GM18909 (cell line): Measurements from ENCODE around the gene PAPLN.

ENCODE experiments used
- ATAC-seq: cut with Tn5 transposase; IDR thresholded peaks from one replicate; pipeline ENCODE4 v1.9.1; 2021; ENCODE audit warnings: mild to moderate bottlenecking; ENCODE audit not compliant: unreplicated experiment, poor library complexity

Gene PAPLN

GRCh38 chr14:73244541-73245290, 7.4 kb downstream of the PAPLN start:
- ATAC-seq: no peak

GRCh38 chr14:73245480-73246325, 8.4 kb downstream of the PAPLN start:
- peak; percentile 62 for ATAC-seq

DNA sequence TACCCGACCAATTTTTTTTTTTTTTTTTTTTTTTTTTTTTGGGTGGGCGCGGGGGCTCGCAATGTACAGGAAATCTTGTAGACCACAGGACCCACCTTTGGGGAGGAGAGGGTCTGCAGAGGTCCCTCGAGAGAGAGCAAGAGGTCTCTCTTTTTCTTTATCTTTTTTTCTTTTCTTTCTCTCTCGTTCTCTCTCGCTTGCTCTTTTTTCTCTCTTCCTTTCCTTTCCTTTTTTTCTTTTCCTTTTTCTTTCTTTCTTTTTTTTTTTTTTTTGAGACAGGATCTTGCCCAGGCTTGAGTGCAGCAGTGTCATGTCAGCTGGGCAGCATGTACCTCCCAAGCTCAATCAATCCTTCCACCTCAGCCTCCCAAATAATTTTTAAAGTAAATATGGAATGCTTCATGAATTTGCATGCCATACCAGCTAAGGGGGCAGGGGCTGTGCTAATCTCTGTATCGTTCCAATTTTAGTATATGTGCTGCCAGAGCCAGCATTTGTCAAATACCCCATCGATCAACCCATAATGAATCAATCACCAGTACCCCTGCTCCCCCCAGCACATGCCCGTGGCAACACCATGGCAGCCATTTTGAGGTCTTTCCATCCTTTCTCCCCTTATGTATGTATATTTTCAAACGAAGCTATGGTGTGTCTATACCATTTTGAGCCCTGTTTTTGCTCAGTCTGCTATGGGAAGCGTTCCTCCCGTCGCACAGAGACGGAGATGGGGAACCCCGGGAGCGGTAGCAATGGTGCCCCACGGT, 9.3 kb downstream of the PAPLN start:
- no peak for ATAC-seq

DNA sequence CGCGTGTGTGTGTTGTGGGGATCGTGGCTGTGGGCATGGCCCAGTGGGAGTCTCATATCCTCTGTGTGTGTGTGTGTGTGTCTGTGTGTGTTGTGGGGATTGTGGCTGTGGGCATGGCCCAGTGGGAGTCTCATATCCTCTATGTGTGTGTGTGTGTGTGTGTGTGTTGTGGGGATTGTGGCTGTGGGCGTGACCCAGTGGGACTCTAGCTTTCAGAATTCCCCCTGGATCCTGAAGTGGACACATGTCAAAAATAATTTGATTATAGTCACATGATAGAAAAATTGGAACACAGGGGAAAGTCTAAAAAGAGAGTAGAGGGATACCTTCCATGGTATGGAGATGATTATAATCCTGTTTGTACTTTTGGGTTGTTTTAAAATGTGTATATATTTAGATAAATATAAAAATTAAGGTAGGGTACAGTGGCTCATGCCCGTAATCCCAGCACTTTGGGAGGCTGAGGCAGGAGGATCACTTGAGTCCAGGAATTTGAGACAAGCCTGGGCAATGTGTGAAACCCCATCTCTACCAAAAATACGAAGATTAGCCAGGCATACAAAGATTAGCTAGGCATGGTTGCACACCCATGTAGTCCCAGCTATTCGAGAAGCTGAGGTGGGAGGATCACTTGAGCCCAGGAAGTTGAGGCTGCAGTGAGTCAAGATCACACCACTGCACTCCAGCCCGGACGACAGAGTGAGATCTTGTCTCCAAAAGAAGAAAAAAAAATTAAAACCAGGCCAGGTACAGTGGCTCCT, 11.0 kb downstream of the PAPLN start:
- ATAC-seq: peak; percentile 50

DNA sequence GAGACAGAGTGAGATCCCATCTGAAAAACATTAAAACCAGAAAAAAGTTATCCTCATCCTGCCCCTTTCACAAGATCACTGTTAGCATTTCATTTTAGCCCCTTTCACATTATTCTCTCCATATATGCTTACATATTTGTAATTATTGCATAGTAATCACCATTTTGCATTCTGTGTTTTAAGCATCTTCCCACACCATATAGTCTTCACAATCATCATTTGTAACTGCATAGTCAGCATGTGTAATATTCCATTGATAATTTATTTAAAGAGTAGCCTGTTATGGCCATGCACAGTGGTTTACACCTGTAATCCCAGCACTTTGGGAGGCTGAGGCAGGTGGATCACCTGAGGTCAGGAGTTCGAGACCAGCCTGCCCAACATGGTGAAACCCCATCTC, 11.8 kb downstream of the PAPLN start:
- ATAC-seq: no peak

- ATAC-seq: no peak
These were observed 12.4 kb downstream of the PAPLN start for GRCh38 chr14:73249564-73250316.

DNA sequence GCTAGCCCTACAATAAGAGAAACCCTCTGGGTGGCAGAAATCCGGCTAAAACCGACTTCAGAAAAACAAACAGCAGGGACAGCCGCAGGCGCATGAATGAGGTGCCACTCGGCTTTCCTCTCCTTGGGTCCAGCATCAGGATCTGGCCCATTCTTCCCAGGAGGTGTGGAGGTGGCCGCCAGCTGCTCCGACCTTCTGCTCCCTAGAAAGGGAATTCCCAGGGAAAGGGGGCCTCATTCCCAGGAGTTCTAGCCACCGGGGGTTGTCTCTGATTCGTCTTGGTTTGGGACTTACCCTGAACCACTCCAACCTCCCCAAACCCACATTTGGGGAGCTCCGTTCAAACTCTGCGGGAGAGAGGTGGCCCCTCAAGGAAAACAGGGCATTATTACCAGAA, 13.0 kb downstream of the PAPLN start:
- ATAC-seq: no peak

DNA sequence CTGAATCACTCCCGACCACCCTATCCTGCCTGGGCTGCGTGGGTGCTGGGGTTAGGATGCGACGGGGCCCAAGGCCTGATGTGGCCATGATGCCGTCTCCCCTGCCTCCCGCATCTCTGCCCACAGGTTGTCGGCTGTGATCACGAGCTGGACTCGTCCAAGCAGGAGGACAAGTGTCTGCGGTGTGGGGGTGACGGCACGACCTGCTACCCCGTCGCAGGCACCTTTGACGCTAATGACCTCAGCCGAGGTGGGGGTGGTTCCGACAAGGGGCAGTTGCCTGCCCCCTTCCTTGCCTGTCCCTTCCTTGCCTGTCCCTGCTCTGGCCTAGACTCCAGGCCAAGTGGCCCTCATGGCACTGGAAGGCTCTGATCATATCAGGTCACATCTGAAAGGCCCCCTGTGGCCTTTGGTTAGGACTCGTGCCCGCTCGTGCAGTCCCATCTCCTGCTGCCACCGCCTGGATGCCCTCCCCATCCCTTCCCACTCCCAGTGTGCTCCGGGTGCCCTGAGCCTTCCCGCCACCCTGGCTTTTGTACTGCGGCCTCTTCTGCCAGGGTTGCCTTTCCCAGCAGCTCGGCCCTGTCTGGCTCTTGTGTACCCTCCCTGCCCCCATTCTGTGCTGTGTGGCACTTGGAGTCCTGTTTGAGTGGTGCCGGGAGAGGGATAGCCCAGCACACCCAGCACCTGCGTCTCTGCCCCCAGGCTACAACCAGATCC, 13.6 kb downstream of the PAPLN start:
- ATAC-seq: no peak

- ATAC-seq: no peak
These were observed 14.4 kb downstream of the PAPLN start for GRCh38 chr14:73251516-73252215.

GRCh38 chr14:73252491-73253322, 15.4 kb downstream of the PAPLN start:
- ATAC-seq: no peak

GRCh38 chr14:73253323-73253610, 16.0 kb downstream of the PAPLN start:
- ATAC-seq: no peak

DNA sequence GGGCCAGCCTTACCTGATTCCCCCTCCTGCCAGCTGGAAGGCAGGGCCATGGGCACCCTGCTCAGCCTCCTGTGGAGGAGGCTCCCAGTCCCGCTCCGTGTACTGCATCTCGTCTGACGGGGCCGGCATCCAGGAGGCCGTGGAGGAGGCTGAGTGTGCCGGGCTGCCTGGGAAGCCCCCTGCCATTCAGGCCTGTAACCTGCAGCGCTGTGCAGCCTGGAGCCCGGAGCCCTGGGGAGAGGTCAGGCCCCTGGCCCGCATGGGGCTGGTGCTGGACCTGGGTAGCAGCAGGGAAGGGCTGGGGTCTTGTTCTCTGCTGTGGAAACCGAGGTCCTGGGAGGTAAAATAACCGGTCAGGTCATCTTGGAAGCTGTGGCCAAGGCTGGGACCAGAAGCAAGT, 16.4 kb downstream of the PAPLN start:
- ATAC-seq: no peak

DNA sequence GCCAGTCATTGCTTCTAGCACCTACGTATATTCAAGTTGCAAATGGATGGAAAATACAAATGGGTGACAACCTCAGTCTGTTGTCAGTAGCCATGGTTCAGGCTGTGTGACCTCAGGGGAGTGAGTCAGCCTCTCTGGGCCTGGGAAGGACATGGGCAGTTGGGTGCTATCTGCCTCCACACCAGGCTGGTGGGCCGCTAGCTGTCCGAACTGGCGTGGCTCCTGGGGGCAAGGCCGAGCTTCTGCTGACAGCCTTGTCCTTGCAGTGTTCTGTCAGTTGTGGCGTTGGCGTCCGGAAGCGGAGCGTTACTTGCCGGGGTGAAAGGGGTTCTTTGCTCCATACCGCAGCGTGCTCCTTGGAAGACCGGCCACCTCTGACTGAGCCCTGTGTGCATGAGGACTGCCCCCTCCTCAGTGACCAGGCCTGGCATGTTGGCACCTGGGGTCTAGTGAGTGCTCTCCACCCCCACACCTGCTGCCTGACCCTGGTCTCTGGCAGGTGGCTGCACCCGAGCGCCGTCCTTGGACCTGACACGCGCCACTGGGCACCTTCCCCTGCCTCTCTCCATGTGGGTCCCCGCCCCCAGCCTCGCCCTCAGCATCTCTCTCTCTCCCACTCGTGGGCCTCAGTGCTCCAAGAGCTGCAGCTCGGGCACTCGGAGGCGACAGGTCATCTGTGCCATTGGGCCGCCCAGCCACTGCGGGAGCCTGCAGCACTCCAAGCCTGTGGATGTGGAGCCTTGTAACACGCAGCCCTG, 17.1 kb downstream of the PAPLN start:
- no peak for ATAC-seq

DNA sequence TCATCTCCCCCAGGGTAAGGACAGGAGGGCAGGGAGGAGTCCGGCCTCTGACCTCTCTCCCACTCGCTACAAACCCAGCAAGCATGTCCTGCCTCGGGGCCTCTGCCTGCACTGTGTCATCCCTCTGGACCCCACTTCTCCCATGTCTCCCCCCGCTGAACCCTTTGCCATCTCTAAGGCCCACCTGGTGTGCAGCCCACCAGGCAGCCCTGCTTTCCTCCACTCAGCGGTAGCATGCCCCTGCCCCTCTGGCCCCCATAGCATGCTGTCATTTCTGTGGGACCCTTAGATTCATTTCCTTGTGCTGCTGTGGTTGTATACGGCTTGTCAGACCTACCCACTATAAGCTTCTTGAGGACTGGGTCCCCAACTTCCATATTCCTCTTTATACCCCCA, 17.7 kb downstream of the PAPLN start:
- no peak for ATAC-seq

DNA sequence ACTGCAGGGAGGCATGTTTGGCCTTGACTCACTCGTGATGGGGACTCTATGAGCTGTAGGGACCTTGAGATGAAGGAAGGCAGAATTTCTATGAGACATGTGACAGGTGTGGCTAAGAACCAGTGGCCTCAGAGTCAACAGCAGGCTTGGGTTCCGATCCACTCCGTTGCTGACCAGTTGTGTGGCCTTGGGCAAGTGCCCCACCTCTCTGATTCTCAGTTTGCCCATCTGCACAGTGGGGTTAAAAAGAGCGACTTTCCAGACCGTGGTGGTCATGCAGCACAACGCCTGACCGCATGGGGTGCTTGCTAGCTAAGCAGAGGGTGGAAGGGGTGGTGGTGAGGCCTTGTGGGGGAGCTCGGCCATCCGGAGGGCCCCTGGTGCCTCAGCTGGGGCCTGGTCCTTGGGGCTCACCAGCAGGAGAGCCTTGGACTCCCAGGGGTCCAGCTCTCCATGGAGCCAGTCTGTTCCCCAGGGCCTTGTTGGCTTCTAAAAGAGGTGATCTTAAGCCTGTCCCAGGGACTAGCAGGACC, 18.5 kb downstream of the PAPLN start:
- no peak for ATAC-seq

- ATAC-seq: no peak
These were observed 20.8 kb downstream of the PAPLN start for GRCh38 chr14:73258076-73258475.
